HepG2 (cell line): ENCODE measurements around the gene NAXD. TPM values are rescaled to one million over a fixed set of nuclear protein-coding genes. Genes with fewer than 3 reads are reported as not detected.
A peak's percentile ranks its signal among the peaks of the same experiment; 100 is the strongest.

Source experiments
- ATAC-seq: fragments of 200-7000 bp; cut with Tn5 transposase; 3 replicates; pipeline ENCODE4 v1.9.1; 2020; ENCODE audit warnings: mild to moderate bottlenecking, moderate library complexity
- BruUV-seq: library from RNA; stranded (reverse); fragments of 400-500 nt; replicated peaks from 2 replicates; lab custom pipeline; 2021; lab: Mats Ljungman, UMichigan
- CTCF ChIA-PET: fragments of 300-600 bp; formaldehyde crosslinking; extraction: SDS; loops from one replicate; lab custom pipeline; 2021; ENCODE audit warnings: low total read pairs, inconsistent platforms, low intra/inter-chr PET ratio; lab: Yijun Ruan, JAX
- POLR2A ChIA-PET: fragments of 350-600 bp; sonication (Branson Sonifier 250); formaldehyde crosslinking; loops from one replicate; lab custom pipeline; 2020; ENCODE audit warnings: antibody characterized with exemption, inconsistent platforms; lab: Yijun Ruan, JAX
- DNase-seq: peaks from one replicate; pipeline ENCODE4 v3.0.0-alpha.2; 2015; ENCODE audit warnings: low spot score
- FAIRE-seq: peaks from 3 replicates; lab custom pipeline; 2011; peaks lifted over from hg19 to GRCh38; lab: Jason Lieb, UNC
- H2AFZ ChIP-seq: one replicate; pipeline ENCODE4 v1.6.1; 2011; ENCODE audit warnings: low read length, inconsistent platforms
- H3K27ac ChIP-seq: fragments of 300-600 bp; 3 replicates; pipeline ENCODE4 v1.8.0; 2011; ENCODE audit warnings: mixed run types, mild to moderate bottlenecking, mixed read lengths, low read length, inconsistent platforms; ENCODE audit not compliant: insufficient read depth; ENCODE audit errors: extremely low read length
- H3K27me3 ChIP-seq, 2 experiments: fragments of 200-600 bp in 1 of 2; 2 replicates in 1 of 2; 3 replicates in 1 of 2; pipeline versions ENCODE4 v1.6.0 to v1.8.0; 2011; ENCODE audit warnings: low read length in 2 of 2, mild to moderate bottlenecking in 2 of 2, moderate library complexity in 2 of 2, inconsistent platforms in 1 of 2; ENCODE audit not compliant: insufficient read depth in 2 of 2, control insufficient read depth in 1 of 2
- H3K36me3 ChIP-seq, 2 experiments: fragments of 200-600 bp in 1 of 2; replicated peaks in 1 of 2; 2 replicates in 1 of 2; 3 replicates in 1 of 2; pipeline versions ENCODE4 v1.5.1 to v1.8.0; 2011; ENCODE audit warnings: low read length in 2 of 2, inconsistent platforms in 1 of 2; ENCODE audit not compliant: insufficient read depth in 2 of 2, control insufficient read depth in 1 of 2
- H3K4me1 ChIP-seq: 2 replicates; pipeline ENCODE4 v1.5.1; 2012; ENCODE audit warnings: low read length, inconsistent platforms; ENCODE audit not compliant: insufficient read depth
- H3K4me2 ChIP-seq: 2 replicates; pipeline ENCODE4 v1.6.0; 2011; ENCODE audit warnings: low read depth, low read length, inconsistent platforms
- H3K4me3 ChIP-seq, 3 experiments: fragments of 200-600 bp in 1 of 3; sonication (generic), shearing (Covaris generic) in 1 of 3; replicated peaks in 1 of 3; 2 replicates each; pipeline ENCODE4 v1.5.1; 2011 to 2016; ENCODE audit warnings: low read length in 3 of 3, inconsistent platforms in 2 of 3, low read depth in 2 of 3, mild to moderate bottlenecking in 2 of 3, control low read depth in 1 of 3, mixed read lengths in 1 of 3; ENCODE audit not compliant: insufficient read depth in 1 of 3
- H3K79me2 ChIP-seq: one replicate; pipeline ENCODE4 v1.6.1; 2011; ENCODE audit warnings: low read length, inconsistent platforms; ENCODE audit not compliant: insufficient read depth
- H3K9ac ChIP-seq: 2 replicates; pipeline ENCODE4 v1.6.0; 2011; ENCODE audit warnings: mild to moderate bottlenecking, low read depth, low read length, inconsistent platforms; ENCODE audit not compliant: insufficient read depth
- H3K9me3 ChIP-seq: 2 replicates; pipeline ENCODE4 v1.5.1; 2012; ENCODE audit warnings: mild to moderate bottlenecking, low read length
- H4K20me1 ChIP-seq: 2 replicates; pipeline ENCODE4 v1.6.0; 2011; ENCODE audit warnings: inconsistent platforms, mild to moderate bottlenecking, low read length, moderate library complexity; ENCODE audit not compliant: insufficient read depth
- IRX3 ChIP-seq: sonication (generic); formaldehyde crosslinking; IDR thresholded peaks from 2 replicates; pipeline ENCODE4 v1.8.1; 2023; ENCODE audit warnings: mild to moderate bottlenecking, low read depth, missing genetic modification reagents, borderline replicate concordance
- ZNF263 ChIP-seq: sonication (generic); formaldehyde crosslinking; IDR thresholded peaks from 2 replicates; pipeline ENCODE4 v1.4.0; 2020; ENCODE audit warnings: missing genetic modification reagents
- WGBS: methylation state at CpG from one replicate; pipeline ENCODE4 v1.1.6; 2017; ENCODE audit warnings: low lambda C conversion rate; 5-methylcytosine and 5-hydroxymethylcytosine counted together
- in situ Hi-C: cut with HindIII; loops from 2 replicates; pipeline ENCODE4 v1.10.0; 2017; ENCODE audit warnings: low pct_unique_long_range_greater_than_20kb; ENCODE audit not compliant: extremely low pct_ligation_motif_present
- intact Hi-C: fragments of 100-400 bp; cut with micrococcal nuclease; formaldehyde crosslinking; loops from one replicate; pipeline ENCODE4 v1.10.0; 2022; ENCODE audit not compliant: unreplicated experiment
- polyA plus RNA-seq, 8 experiments: library from polyadenylated mRNA; depleted of rRNA in 3 of 8; stranded (reverse) in 7 of 8; unstranded in 1 of 8; fragments of >200 nt; fragmentation: Illumina TruSeq in 4 of 8; extraction: Trizol in 4 of 8; gene quantifications; 2 replicates each; pipeline versions ENCODE4 v1.2.1 to v1.2.3, GENCODE V29; 2011 to 2016; ENCODE audit warnings: low read depth in 4 of 8, missing spikeins in 1 of 8, mixed read lengths in 1 of 8; ENCODE audit not compliant: insufficient read depth in 1 of 8
- total RNA-seq, 5 experiments: library from RNA; depleted of rRNA; stranded (reverse); fragments of >200 nt; fragmentation: Illumina TruSeq; extraction: Trizol; gene quantifications; 2 replicates each; pipeline ENCODE4 v1.2.3, GENCODE V29; 2016; ENCODE audit warnings: low read depth in 1 of 5
- TF ChIP-seq, protein P1 (sequence below): IDR thresholded peaks from 2 replicates; pipeline ENCODE4 v1.6.1; 2016; ENCODE audit warnings: low read depth, missing genetic modification reagents, missing compliant biosample characterization

The NAXD gene
- total and polyA plus RNA-seq, 2 of the 13 experiments (the other 11 are each of a cell fraction or from before 2014, with no cell fraction given): 19.0 to 23.2 TPM

DNA sequence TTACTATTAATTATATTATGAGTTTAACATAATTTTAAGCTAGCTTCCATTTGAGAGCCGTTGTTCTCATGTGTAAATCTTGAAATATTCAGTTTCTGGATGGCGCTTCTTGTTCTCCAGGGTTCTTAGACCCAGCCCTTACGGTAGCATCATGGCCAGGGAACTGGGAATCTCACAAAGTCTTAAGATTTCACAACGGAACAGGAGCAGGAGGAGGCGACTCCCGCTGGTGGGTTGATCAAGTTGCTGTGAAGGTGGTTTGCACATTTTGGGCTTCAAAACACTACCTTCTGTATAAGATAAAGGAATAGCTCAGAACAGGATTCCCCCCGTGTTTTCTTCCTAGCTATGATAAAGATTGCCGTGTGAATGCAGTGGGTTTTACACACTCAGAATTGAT is 2.8 kb downstream of the NAXD start (continued):
- TF ChIP-seq, protein P1, sequence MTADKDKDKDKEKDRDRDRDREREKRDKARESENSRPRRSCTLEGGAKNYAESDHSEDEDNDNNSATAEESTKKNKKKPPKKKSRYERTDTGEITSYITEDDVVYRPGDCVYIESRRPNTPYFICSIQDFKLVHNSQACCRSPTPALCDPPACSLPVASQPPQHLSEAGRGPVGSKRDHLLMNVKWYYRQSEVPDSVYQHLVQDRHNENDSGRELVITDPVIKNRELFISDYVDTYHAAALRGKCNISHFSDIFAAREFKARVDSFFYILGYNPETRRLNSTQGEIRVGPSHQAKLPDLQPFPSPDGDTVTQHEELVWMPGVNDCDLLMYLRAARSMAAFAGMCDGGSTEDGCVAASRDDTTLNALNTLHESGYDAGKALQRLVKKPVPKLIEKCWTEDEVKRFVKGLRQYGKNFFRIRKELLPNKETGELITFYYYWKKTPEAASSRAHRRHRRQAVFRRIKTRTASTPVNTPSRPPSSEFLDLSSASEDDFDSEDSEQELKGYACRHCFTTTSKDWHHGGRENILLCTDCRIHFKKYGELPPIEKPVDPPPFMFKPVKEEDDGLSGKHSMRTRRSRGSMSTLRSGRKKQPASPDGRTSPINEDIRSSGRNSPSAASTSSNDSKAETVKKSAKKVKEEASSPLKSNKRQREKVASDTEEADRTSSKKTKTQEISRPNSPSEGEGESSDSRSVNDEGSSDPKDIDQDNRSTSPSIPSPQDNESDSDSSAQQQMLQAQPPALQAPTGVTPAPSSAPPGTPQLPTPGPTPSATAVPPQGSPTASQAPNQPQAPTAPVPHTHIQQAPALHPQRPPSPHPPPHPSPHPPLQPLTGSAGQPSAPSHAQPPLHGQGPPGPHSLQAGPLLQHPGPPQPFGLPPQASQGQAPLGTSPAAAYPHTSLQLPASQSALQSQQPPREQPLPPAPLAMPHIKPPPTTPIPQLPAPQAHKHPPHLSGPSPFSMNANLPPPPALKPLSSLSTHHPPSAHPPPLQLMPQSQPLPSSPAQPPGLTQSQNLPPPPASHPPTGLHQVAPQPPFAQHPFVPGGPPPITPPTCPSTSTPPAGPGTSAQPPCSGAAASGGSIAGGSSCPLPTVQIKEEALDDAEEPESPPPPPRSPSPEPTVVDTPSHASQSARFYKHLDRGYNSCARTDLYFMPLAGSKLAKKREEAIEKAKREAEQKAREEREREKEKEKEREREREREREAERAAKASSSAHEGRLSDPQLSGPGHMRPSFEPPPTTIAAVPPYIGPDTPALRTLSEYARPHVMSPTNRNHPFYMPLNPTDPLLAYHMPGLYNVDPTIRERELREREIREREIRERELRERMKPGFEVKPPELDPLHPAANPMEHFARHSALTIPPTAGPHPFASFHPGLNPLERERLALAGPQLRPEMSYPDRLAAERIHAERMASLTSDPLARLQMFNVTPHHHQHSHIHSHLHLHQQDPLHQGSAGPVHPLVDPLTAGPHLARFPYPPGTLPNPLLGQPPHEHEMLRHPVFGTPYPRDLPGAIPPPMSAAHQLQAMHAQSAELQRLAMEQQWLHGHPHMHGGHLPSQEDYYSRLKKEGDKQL (CRISPR knock-in tag): no peak

DNA sequence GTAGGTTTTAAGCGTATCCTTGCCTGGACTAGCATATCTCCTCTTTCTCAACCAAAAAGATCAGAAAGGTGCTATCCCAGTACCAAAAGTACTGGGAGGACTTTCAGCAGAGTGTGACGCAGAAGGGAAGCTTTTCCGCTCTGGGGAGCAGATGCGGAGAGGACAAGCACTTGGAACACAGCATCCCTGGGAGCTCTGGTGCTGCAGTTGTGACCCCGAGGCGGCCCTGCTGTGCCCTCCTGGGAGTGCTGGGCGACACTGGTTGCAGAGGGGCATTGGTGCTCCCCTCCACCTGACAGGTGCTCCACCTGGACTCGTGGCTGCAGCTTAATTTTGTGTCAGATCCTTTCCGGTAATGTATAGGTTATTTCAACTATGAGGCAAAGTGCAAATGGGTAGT is 3.4 kb downstream of the NAXD start:
- Histone ChIP-seq H3K9me3 (no peaks in the 10 kb centered on the region), H3K27ac (no peak overlapping the region), H3K36me3 (peaks cover 7 to 16% of the 10 kb centered on the region in 2 experiments; a peak in 4 of 5 replicates), H3K79me2 (peaks cover 75% of the 10 kb centered on the region), H3K4me3 (no peak overlapping the region), H4K20me1 (peaks cover 37% of the 10 kb centered on the region), H3K9ac (no peak overlapping the region), H3K4me1 (peaks cover 51% of the 10 kb centered on the region), H3K4me2 (no peak overlapping the region), H2AFZ (no peak overlapping the region), H3K27me3 (no peaks in the 10 kb centered on the region)
- intact Hi-C loops: loop anchor here (5.0 kb wide), 1 partner anchor 161 kb away; no protein-coding TSS in a partner anchor
- BruUV-seq: no TSS peak
- 96% methylated on average over 7 of the region's 9 CpGs for WGBS
- FAIRE-seq (no peak), DNase-seq (no peak), ATAC-seq (no peak)
- ChIA-PET POLR2A (no interaction called here), CTCF (no interaction called here)
- in situ Hi-C loops: no loop called here
- peak; percentile 89 for TF ChIP-seq ZNF263 (CRISPR knock-in tag)
- no peak for TF ChIP-seq IRX3 (CRISPR knock-in tag)
